ENCODE results near the gene CCBE1.

DNA sequence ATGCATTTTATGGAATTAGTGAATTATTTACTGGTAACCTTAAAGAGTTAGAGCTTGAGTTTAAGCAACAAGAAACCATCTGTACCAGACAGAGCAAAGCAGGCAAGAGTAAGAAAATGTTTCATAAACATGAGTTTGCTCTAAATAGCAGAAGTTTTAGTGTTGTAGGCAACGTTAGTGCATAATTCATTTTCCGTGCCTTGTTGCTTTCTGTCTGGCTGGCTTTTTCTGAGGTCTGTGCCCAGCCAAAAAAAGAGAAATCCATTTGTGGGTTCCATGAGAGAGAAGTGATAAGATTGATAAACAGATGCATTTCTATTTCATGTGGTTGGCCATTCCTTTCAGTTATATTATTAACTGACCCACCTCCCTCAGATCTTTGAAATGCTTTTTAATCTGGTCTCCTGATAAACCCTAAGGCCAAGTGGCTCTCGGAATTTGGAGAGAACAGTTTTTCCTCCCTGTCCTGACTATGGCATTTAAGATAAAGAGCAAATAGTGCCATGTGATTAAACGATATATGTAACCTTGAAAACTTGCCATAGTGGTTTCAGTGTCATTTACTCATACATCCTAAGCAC is 198.6 kb downstream of the CCBE1 start:
- TF ChIP-seq ZNF551 (CRISPR knock-in tag; IDR thresholded peaks at IDR 0.05) (no peak), SP1 (CRISPR knock-in tag; IDR thresholded peaks at IDR 0.05) (no peak), RBM39 (optimal IDR thresholded peaks at IDR 0.05; ENCODE audit: low read depth, low read length) (no peak), ZNF124 (CRISPR knock-in tag; IDR thresholded peaks at IDR 0.05) (no peak), ZNF239 (CRISPR knock-in tag; IDR thresholded peaks at IDR 0.05) (no peak), POLR2AphosphoS5 (IDR thresholded peaks at IDR 0.05; ENCODE audit: control insufficient read depth, insufficient read depth, low read depth, low read length) (no peak), ZNF695 (CRISPR knock-in tag; IDR thresholded peaks at IDR 0.05) (no peak), ASH1L (IDR thresholded peaks at IDR 0.05; ENCODE audit: borderline replicate concordance, low read depth, partially characterized antibody) (no peak), PRPF4 (IDR thresholded peaks at IDR 0.05; ENCODE audit: insufficient read depth, low read depth, low read length, poor library complexity, severe bottlenecking) (no peak), KLF1 (tag; IDR thresholded peaks at IDR 0.05) (no peak)
- TF ChIP-seq, protein P1, sequence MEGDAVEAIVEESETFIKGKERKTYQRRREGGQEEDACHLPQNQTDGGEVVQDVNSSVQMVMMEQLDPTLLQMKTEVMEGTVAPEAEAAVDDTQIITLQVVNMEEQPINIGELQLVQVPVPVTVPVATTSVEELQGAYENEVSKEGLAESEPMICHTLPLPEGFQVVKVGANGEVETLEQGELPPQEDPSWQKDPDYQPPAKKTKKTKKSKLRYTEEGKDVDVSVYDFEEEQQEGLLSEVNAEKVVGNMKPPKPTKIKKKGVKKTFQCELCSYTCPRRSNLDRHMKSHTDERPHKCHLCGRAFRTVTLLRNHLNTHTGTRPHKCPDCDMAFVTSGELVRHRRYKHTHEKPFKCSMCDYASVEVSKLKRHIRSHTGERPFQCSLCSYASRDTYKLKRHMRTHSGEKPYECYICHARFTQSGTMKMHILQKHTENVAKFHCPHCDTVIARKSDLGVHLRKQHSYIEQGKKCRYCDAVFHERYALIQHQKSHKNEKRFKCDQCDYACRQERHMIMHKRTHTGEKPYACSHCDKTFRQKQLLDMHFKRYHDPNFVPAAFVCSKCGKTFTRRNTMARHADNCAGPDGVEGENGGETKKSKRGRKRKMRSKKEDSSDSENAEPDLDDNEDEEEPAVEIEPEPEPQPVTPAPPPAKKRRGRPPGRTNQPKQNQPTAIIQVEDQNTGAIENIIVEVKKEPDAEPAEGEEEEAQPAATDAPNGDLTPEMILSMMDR (IDR thresholded peaks at IDR 0.05 in 2 of 3, conservative IDR thresholded peaks at IDR 0.05 in 1 of 3; ENCODE audit: insufficient read depth in 2 of 3, low read depth in 1 of 3, low read length in 3 of 3), result no peak
- TF ChIP-seq, protein P2, sequence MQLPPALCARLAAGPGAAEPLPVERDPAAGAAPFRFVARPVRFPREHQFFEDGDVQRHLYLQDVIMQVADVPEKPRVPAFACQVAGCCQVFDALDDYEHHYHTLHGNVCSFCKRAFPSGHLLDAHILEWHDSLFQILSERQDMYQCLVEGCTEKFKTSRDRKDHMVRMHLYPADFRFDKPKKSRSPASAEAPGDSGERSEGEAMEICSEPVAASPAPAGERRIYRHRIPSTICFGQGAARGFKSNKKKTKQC (CRISPR knock-in tag; IDR thresholded peaks at IDR 0.05), result no peak
- TF ChIP-seq, protein P3, sequence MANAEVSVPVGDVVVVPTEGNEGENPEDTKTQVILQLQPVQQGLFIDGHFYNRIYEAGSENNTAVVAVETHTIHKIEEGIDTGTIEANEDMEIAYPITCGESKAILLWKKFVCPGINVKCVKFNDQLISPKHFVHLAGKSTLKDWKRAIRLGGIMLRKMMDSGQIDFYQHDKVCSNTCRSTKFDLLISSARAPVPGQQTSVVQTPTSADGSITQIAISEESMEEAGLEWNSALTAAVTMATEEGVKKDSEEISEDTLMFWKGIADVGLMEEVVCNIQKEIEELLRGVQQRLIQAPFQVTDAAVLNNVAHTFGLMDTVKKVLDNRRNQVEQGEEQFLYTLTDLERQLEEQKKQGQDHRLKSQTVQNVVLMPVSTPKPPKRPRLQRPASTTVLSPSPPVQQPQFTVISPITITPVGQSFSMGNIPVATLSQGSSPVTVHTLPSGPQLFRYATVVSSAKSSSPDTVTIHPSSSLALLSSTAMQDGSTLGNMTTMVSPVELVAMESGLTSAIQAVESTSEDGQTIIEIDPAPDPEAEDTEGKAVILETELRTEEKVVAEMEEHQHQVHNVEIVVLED (CRISPR knock-in tag; IDR thresholded peaks at IDR 0.05), result no peak
- TF ChIP-seq, protein P4, sequence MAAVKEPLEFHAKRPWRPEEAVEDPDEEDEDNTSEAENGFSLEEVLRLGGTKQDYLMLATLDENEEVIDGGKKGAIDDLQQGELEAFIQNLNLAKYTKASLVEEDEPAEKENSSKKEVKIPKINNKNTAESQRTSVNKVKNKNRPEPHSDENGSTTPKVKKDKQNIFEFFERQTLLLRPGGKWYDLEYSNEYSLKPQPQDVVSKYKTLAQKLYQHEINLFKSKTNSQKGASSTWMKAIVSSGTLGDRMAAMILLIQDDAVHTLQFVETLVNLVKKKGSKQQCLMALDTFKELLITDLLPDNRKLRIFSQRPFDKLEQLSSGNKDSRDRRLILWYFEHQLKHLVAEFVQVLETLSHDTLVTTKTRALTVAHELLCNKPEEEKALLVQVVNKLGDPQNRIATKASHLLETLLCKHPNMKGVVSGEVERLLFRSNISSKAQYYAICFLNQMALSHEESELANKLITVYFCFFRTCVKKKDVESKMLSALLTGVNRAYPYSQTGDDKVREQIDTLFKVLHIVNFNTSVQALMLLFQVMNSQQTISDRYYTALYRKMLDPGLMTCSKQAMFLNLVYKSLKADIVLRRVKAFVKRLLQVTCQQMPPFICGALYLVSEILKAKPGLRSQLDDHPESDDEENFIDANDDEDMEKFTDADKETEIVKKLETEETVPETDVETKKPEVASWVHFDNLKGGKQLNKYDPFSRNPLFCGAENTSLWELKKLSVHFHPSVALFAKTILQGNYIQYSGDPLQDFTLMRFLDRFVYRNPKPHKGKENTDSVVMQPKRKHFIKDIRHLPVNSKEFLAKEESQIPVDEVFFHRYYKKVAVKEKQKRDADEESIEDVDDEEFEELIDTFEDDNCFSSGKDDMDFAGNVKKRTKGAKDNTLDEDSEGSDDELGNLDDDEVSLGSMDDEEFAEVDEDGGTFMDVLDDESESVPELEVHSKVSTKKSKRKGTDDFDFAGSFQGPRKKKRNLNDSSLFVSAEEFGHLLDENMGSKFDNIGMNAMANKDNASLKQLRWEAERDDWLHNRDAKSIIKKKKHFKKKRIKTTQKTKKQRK (IDR thresholded peaks at IDR 0.05; ENCODE audit: borderline replicate concordance, low read depth, low read length), result no peak
